Measurements from ENCODE around the gene SPRYD3.
"Not testable (repeated sequence)": the region's sequence is repeated elsewhere in the genome, so short reads cannot be mapped to it uniquely, and the experiment has no call there.

The SPRYD3 gene, protein sequence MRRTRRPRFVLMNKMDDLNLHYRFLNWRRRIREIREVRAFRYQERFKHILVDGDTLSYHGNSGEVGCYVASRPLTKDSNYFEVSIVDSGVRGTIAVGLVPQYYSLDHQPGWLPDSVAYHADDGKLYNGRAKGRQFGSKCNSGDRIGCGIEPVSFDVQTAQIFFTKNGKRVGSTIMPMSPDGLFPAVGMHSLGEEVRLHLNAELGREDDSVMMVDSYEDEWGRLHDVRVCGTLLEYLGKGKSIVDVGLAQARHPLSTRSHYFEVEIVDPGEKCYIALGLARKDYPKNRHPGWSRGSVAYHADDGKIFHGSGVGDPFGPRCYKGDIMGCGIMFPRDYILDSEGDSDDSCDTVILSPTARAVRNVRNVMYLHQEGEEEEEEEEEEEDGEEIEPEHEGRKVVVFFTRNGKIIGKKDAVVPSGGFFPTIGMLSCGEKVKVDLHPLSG

DNA sequence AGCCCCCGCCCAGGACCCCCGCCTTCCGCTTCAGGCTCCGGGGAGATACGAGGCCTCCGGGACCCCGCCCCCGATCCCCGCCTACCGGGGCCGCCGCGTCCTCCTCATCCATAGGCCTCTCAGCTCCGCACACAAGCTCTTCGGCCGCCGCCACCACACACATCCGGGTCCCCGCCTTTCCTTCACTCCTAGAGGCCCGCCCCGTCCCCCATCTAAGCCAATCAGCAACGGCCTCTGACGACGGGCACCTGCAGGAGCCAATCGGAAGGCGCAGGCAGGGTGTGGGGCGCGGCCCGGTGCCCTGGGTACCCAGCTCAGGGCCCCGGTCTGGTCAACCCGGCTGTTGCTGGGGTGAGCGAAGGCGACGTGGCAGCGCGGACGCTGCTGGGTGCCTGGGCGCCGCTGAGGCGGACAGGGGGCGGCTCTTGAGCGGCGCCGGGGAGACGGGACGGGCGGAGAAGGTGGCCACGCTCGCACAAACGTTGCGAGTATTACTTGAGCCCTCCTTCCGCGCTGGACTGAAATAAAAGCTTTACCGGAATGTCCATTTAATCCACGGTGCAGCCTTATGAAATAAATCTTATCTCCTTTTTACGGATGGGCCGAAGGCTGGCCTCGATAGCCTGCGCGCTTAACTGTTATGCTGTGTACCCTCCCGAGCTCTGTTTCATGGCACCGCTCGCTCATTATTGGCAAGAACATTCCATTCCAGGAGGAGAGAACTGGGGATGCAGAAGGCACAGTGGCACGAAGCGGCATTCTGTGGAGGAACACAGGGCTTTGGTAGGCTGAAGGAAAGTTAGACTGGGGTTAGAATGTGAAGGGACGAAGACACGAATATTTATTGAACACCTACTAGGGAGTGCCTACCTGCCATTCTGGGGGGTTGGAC lies at the start of gene SPRYD3:
Gene SPRYD3, minus strand, starts transcription at position 165 of the 892 bp plus-strand sequence. Its CDS starts 57 bp downstream, at position 108.
- H3K27me3 Mint-ChIP-seq (ENCODE audit: low read depth), result peaks cover 6% of the 10 kb centered on the region
- H3K4me3 Mint-ChIP-seq, result peak within 1 kb of the TSS; percentile 94
- peaks cover 19% of the 10 kb centered on the region for H3K4me1 Mint-ChIP-seq (ENCODE audit: low read depth)
- no peaks in the 10 kb centered on the region for H3K9me3 Mint-ChIP-seq
- peaks cover 25% of the 10 kb centered on the region for H3K36me3 Mint-ChIP-seq (ENCODE audit: low read depth)
- peak within 1 kb of the TSS; percentile 92 for H3K27ac Mint-ChIP-seq

DNA sequence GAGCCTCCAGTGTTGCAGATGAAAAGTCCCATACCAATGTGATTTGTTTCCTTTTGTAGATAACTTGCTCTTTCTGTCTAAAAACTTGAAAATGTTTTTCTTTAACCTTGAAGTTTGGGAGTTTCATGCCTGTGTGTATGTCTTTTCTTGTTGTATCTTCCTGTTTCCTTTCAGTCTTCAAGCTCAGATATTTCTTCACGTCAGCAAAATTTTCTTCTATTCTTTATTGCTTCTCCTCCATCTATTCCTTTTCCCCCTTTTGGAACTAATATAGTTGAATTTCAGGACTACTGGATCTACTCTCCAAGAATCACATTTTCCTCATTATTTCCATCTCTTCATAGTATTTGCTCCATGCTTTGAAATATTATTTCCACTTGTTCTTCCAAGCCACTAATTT lies 48.0 kb upstream of the SPRYD3 start:
- no peak overlapping the region for H3K4me3 Mint-ChIP-seq
- H3K4me1 Mint-ChIP-seq (ENCODE audit: low read depth), result peaks cover 4% of the 10 kb centered on the region
- H3K27ac Mint-ChIP-seq, result no peak overlapping the region
- no peaks in the 10 kb centered on the region for H3K9me3 Mint-ChIP-seq
- H3K36me3 Mint-ChIP-seq (ENCODE audit: low read depth), result no peaks in the 10 kb centered on the region
- peaks cover 29% of the 10 kb centered on the region for H3K27me3 Mint-ChIP-seq (ENCODE audit: low read depth)

DNA sequence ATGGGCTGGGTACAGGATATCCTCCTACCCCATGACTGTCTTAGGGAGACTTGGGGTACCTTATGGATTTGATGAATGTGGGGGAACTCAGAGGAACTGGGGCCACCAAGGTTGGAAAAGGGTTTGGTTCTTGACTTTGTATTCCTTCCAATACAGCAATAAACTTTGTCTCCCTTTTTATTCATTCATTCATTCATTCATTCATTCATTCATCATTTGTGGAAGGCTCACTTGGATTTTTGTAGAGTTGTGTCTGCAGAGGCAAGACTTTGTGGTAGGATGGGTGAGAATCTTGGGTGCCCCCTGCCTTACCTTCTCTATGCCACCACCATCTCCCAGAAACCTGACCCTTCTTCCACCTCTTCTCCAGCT lies 45.1 kb upstream of the SPRYD3 start:
- peaks cover 16% of the 10 kb centered on the region for H3K27me3 Mint-ChIP-seq (ENCODE audit: low read depth)
- no peaks in the 10 kb centered on the region for H3K9me3 Mint-ChIP-seq
- H3K27ac Mint-ChIP-seq, result no peak overlapping the region
- no peak overlapping the region for H3K4me3 Mint-ChIP-seq
- H3K4me1 Mint-ChIP-seq (ENCODE audit: low read depth), result peaks cover 4% of the 10 kb centered on the region
- no peaks in the 10 kb centered on the region for H3K36me3 Mint-ChIP-seq (ENCODE audit: low read depth)

DNA sequence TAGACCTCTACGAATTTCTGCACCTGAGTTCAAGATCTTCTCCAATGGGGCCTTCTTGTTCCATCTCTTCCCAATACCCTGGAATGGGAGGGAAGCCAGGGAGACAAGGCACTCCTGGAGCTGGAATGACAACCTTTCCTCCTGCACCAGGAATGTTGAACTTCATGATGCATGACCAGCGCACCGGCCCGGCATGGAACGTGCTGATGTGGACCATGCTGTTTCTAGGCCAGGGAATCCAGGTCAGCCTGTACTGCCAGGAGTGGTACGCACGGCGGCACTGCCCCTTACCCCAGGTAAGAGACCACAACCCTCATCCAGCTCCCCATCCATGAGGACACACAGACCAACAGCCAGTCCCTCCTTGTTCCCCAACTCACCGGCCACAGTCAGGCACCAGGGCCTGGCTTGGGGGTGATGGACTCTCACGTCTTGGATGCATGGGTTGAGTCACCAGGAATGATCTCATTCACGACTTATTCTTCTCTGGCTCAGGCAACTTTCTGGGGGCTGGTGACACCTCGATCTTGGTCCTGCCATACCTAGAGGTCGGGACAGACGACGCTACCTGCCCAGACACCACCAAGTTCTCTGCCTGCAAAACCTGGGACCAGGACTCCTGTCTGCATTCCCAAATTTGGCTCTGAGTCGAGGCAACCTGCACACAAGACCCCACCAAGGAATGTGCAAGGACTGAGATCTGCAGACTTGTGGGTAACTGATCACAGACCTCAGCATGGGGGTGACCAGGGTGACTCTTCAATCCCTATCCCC lies 44.6 kb upstream of the SPRYD3 start:
- Mint-ChIP-seq H3K4me1 (ENCODE audit: low read depth) (peaks cover 4% of the 10 kb centered on the region), H3K4me3 (no peak overlapping the region), H3K27me3 (ENCODE audit: low read depth) (peaks cover 12% of the 10 kb centered on the region), H3K9me3 (no peaks in the 10 kb centered on the region), H3K27ac (no peak overlapping the region), H3K36me3 (ENCODE audit: low read depth) (no peaks in the 10 kb centered on the region)

DNA sequence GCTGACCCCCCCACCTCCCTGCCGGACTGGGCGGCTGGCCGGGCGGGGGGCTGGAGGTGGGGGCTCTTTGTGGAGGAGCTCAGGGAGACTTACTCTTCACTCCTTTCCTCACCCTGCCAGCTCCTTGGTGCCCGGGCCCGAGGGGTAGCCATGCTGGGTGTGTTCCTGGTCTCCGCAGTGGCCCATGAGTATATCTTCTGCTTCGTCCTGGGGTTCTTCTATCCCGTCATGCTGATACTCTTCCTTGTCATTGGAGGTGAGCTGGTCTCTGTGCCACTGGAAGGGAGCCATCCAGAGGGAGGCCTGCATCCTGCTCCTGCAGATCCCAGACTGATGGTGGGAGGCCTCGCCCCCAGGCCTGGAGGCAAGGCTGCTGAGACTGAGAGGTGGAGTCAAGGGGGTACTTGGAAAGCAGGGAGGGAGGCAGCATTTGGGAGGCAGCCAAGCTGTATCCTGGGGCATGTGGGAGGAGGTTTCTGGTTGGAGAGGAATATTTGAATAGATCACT lies 43.8 kb upstream of the SPRYD3 start:
- Mint-ChIP-seq H3K4me3 (no peak overlapping the region), H3K27ac (no peak overlapping the region), H3K27me3 (ENCODE audit: low read depth) (peaks cover 11% of the 10 kb centered on the region)

DNA sequence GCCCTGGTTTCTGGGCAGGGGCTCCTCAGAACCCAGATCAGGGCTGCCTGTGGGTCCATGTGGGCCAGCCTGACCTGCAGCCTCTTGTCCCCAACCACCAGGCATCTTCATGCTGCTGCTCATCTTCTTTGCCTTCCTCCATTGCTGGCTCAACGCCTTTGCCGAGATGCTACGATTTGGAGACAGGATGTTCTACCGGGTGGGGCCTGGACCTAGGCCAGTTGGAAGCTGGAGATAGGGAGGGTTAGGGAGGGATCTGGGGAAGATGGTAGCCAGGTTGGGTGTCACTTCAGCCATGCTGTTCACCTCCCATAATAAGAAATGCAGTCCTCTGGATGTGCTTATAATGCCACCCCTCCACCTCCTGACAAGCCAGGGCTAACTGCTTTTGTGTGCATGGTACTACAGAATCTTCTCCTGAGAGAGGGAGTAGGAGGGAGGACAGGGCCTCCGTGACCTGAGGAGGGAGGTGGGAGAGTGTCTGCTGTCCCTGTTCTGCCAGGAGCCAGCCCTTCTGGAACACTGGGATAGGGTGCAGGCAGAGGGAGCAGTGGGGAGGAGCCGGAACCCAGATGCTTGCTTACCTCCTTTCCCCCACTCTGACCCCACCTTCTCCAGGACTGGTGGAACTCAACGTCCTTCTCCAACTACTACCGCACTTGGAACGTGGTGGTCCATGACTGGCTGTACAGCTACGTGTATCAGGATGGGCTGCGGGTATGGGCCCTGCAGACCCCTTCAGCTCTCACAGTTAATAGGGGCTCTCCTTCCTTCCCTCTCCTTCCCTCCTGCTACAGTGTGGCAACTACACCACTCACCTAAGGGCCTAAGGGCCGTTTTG lies 41.7 kb upstream of the SPRYD3 start:
- H3K27me3 Mint-ChIP-seq (ENCODE audit: low read depth), result no peaks in the 10 kb centered on the region
- H3K36me3 Mint-ChIP-seq (ENCODE audit: low read depth), result no peaks in the 10 kb centered on the region
- no peaks in the 10 kb centered on the region for H3K9me3 Mint-ChIP-seq
- no peak overlapping the region for H3K4me3 Mint-ChIP-seq
- H3K27ac Mint-ChIP-seq, result no peak overlapping the region
- H3K4me1 Mint-ChIP-seq (ENCODE audit: low read depth), result no peaks in the 10 kb centered on the region

More for the DNA sequence above, 43.8 kb upstream of the SPRYD3 start:
- no peaks in the 10 kb centered on the region for H3K9me3 Mint-ChIP-seq
- H3K4me1 Mint-ChIP-seq (ENCODE audit: low read depth), result peaks cover 4% of the 10 kb centered on the region
- no peaks in the 10 kb centered on the region for H3K36me3 Mint-ChIP-seq (ENCODE audit: low read depth)

DNA sequence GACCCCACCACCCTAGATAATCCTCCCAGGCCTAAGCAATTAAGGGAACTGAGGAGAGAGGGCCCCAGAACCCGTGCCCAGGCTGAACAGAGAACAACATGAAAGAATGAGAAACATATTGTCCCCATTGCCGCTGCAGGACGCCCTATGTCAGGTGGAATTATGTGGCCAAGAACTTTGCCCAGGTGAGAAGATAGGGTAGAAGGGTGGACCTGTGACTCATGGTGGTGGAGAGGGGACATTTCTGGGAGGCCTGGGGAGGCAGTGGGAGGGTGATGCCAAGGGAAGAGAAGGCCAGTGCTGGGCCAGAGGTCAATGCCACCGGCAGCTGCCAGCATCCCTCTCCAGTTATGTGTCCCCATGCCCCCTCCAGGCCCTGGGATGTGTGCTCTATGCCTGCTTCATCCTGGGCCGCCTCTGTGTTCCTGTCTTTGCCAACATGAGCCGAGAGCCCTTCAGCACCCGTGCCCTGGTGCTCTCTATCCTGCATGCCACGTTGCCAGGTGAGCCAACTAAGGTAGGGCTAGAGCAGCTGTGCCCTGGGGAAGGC lies 39.6 kb upstream of the SPRYD3 start:
- Mint-ChIP-seq H3K36me3 (ENCODE audit: low read depth) (no peaks in the 10 kb centered on the region), H3K9me3 (no peaks in the 10 kb centered on the region), H3K27me3 (ENCODE audit: low read depth) (no peaks in the 10 kb centered on the region), H3K27ac (no peak overlapping the region), H3K4me1 (ENCODE audit: low read depth) (no peaks in the 10 kb centered on the region), H3K4me3 (no peak overlapping the region)

DNA sequence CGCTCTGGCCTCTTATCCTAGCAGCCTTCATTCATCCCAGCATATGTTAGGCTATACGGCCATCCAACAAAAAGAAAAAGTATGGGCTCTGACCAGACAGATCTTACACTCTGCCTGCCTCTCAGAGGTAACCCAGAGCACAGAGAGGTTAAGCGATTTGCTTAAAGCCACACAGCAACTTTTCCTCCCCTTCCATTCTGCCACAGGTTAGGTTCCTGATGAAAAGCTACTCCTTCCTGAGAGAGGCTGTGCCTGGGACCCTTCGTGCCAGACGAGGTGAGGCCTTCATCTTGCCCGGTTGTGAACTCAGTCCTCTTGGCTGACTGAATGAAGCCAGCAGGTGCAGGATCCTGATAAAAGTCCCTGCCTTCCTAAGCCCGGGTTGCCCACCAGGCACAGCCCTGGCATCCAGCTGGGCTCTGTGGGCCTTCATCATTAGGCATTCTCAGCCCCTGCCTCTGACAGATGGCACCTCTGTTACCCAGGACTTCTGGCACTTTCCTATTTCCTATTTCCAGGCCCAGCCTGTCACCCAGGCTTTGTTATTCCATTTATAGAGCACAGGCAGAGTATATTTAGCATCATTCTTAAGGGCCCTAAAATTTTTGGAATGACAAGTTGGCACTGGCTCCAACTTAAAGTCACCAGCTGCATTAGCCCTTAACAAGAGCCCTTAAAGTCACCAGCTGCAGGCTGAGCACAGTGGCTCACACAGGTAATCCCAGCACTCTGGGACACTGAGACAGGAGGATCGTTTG lies 36.9 kb upstream of the SPRYD3 start:
- H3K9me3 Mint-ChIP-seq, result no peaks in the 10 kb centered on the region
- no peak overlapping the region for H3K4me3 Mint-ChIP-seq
- no peaks in the 10 kb centered on the region for H3K36me3 Mint-ChIP-seq (ENCODE audit: low read depth)
- H3K27me3 Mint-ChIP-seq (ENCODE audit: low read depth), result no peaks in the 10 kb centered on the region
- no peaks in the 10 kb centered on the region for H3K4me1 Mint-ChIP-seq (ENCODE audit: low read depth)
- no peak overlapping the region for H3K27ac Mint-ChIP-seq

DNA sequence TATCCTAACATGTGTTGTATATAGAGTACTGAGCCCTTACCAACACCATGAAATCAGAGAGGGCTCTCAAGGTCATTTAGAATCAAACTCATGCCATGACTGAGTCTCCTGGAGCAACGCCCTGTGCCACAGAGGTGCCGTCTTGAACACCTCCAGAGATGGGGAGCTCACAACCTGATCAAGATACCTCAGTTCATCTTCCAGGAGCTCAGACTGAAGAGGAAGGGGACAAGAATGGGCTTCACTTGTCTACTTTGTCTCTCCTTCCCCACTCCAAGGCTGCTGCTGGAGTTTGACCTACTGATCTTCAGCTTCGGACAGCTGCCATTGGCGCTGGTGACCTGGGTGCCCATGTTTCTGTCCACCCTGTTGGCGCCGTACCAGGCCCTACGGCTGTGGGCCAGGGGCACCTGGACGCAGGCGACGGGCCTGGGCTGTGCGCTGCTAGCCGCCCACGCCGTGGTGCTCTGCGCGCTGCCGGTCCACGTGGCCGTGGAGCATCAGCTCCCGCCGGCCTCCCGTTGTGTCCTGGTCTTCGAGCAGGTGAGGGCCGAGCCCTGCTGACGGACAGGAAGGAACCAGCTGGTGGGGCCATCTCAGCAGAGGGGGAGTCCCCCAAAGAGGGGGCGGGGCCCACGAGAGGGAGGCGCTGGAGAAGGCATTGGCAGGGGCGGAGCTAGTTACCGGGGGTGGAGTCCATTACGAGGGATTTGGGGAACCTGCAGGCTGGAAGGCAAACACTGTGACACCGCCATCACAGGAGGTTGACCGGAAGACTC lies 36.1 kb upstream of the SPRYD3 start:
- Mint-ChIP-seq H3K9me3 (no peaks in the 10 kb centered on the region), H3K36me3 (ENCODE audit: low read depth) (no peaks in the 10 kb centered on the region), H3K27ac (no peak overlapping the region), H3K27me3 (ENCODE audit: low read depth) (peaks cover under 1% of the 10 kb centered on the region), H3K4me3 (no peak overlapping the region), H3K4me1 (ENCODE audit: low read depth) (no peaks in the 10 kb centered on the region)

DNA sequence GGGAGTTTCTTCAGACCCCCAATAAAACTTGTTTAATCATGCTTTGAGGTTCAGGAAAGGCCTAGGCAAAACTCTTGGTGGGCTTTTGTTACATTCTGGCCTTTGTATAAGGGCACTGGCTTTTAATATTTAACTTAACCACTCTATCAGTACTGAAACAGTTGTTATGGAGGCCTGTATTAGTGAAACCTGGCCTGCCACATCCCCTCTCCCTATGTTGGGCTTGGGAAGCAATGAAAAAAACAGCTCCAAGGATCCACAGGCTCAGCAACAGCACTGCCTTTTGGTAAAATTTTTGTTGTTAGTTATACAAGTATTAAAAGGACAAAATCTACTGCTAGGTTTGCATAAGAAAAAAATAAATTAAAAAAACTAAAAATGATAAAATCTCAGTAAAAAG lies 34.8 kb upstream of the SPRYD3 start:
- no peaks in the 10 kb centered on the region for H3K9me3 Mint-ChIP-seq
- H3K27ac Mint-ChIP-seq, result no peak overlapping the region
- no peaks in the 10 kb centered on the region for H3K4me1 Mint-ChIP-seq (ENCODE audit: low read depth)
- H3K36me3 Mint-ChIP-seq (ENCODE audit: low read depth), result no peaks in the 10 kb centered on the region
- no peak overlapping the region for H3K4me3 Mint-ChIP-seq
- H3K27me3 Mint-ChIP-seq (ENCODE audit: low read depth), result peaks cover 7% of the 10 kb centered on the region

DNA sequence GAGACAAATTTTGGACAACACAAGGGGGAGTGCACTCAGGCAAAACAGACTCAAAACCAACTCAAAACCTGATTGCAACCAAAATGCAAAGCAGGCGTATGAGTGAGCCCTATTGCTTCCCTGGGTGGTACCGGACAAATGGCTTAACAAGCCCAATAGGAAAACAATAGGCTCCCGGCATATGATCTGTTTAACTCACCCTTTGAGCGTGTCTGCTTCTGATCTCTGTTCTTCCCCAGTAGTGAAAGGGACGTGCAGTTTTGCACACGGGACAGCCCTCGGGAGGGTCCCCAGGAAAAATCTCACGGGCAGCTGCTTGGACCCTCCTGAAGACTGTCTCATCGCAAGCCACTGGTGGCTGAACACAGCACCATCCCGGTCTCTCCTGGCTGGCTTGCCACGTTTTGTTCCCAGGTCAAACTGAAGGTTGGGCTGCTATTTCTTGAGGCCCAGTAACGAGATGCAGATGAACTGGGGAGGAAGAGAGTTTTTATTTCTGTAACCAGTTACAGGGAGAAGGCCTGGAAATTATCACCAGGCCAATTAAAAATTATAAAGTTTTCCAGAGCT lies 34.0 kb upstream of the SPRYD3 start:
- H3K27ac Mint-ChIP-seq, result no peak overlapping the region
- H3K4me1 Mint-ChIP-seq (ENCODE audit: low read depth), result no peaks in the 10 kb centered on the region
- no peaks in the 10 kb centered on the region for H3K9me3 Mint-ChIP-seq
- peaks cover 7% of the 10 kb centered on the region for H3K27me3 Mint-ChIP-seq (ENCODE audit: low read depth)
- H3K4me3 Mint-ChIP-seq, result no peak overlapping the region
- H3K36me3 Mint-ChIP-seq (ENCODE audit: low read depth), result no peaks in the 10 kb centered on the region

DNA sequence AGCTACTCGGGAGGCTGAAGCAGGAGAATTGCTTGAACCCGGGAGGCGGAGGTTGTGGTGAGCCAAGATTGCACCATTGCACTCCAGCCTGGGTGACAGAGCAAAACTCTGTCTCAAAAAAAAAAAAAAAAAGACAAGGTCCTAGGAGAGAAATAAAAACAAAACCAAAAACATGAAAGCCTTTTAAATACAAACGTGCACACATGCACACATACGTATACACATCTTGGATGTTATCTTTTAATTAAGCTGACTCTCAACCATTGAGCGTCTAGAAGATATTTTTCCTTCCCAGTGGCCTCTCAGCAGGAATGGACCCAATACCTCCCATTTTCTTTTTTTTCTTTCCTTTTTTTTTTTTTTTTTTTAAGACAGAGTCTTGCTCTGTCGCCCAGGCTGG lies 33.2 kb upstream of the SPRYD3 start:
- H3K9me3 Mint-ChIP-seq; H3K4me3 Mint-ChIP-seq; H3K27me3 Mint-ChIP-seq (ENCODE audit: low read depth); H3K36me3 Mint-ChIP-seq (ENCODE audit: low read depth); H3K4me1 Mint-ChIP-seq (ENCODE audit: low read depth); H3K27ac Mint-ChIP-seq: not testable (repeated sequence)
